Adrenal gland (tissue), 12 donors: ENCODE measurements around the gene IZUMO1R. TPM values are rescaled to one million over a fixed set of nuclear protein-coding genes. Genes with fewer than 3 reads are reported as not detected.

Experiments
- DNase-seq, 7 donors: peaks; one replicate each; pipeline ENCODE4 v3.0.0-alpha.2; 2019 to 2020
- H3K27ac ChIP-seq, 5 donors: fragments of 200-600 bp; sonication (generic) in 4 of 5; 1 replicate in 3 of 5; 2 replicates in 2 of 5; pipeline versions ENCODE4 v1.5.1 to v1.8.0; 2016 to 2020; ENCODE audit warnings: mild to moderate bottlenecking in 1 of 5
- H3K27me3 ChIP-seq: fragments of 200-600 bp; 2 replicates; pipeline ENCODE4 v1.8.0; 2021
- H3K36me3 ChIP-seq, 2 donors: fragments of 200-600 bp; replicated peaks in 1 of 2; 1 replicate in 1 of 2; 2 replicates in 1 of 2; pipeline versions ENCODE4 v1.5.1 to v1.8.0; 2018 to 2022
- H3K4me1 ChIP-seq, 2 donors: fragments of 200-600 bp; replicated peaks in 1 of 2; 1 replicate in 1 of 2; 2 replicates in 1 of 2; pipeline versions ENCODE4 v1.5.1 to v1.8.0; 2018 to 2021
- H3K4me3 ChIP-seq, 4 donors: fragments of 200-600 bp; sonication (generic) in 3 of 4; one replicate each; pipeline ENCODE4 v1.5.1; 2016 to 2018
- H3K9me3 ChIP-seq, 3 donors: fragments of 200-600 bp; sonication (generic) in 1 of 3; replicated peaks in 1 of 3; 1 replicate in 2 of 3; 2 replicates in 1 of 3; pipeline versions ENCODE4 v1.5.1 to v1.8.0; 2016 to 2021
- POLR2A ChIP-seq, 2 donors: fragments of 450-650 bp; IDR thresholded peaks; one replicate each; pipeline ENCODE4 v1.6.1; 2017; ENCODE audit warnings: antibody characterized with exemption in 2 of 2, mild to moderate bottlenecking in 2 of 2, moderate library complexity in 1 of 2
- WGBS, 4 donors: extraction: QIAGEN DNeasy Blood & Tissue Kit in 2 of 4; methylation state at CpG; one replicate each; pipeline versions ENCODE4 v1.1.5 to v1.1.7; 2013 to 2017; 5-methylcytosine and 5-hydroxymethylcytosine counted together
- intact Hi-C, 2 donors: fragments of 100-400 bp; cut with DNase I; formaldehyde crosslinking; loops; one replicate each; pipeline versions ENCODE4 v1.14.1 to v1.15.0; 2022 to 2023
- polyA plus RNA-seq, 3 donors: library from polyadenylated mRNA; stranded (reverse); fragments of 200-250 nt in 2 of 3; fragments of 350-450 nt in 1 of 3; fragmentation: Illumina TruSeq in 1 of 3; extraction: RNeasy Lipid Tissue Mini Kit (QIAGEN cat#74804) in 1 of 3; gene quantifications; one replicate each; pipeline ENCODE4 v1.2.3, GENCODE V29; 2013 to 2014
- total RNA-seq, 9 donors: library from RNA; depleted of rRNA in 4 of 9; stranded (reverse); fragments of >200 nt in 4 of 9; fragments of 120-200 nt in 1 of 9; fragmentation: NEBNext Ultra II Directional in 1 of 9; extraction: Animal tissue kit (Norgen Biotek cat#: 25700) in 1 of 9; gene quantifications; one replicate each; pipeline versions ENCODE4 v1.1.0 to v1.2.4, GENCODE V29; 2013 to 2023
- TF ChIP-seq, protein P1 (sequence below), 6 experiments: fragments of 450-650 bp in 4 of 6; fragments of 200-600 bp in 2 of 6; sonication (generic) in 1 of 6; IDR thresholded peaks; 1 replicate in 5 of 6; 2 replicates in 1 of 6; pipeline versions ENCODE4 v1.5.1 to v1.8.0; 2016 to 2021; ENCODE audit warnings: antibody characterized with exemption in 6 of 6, mild to moderate bottlenecking in 2 of 6, moderate library complexity in 1 of 6
- donor health status: healthy with polysubstance abuse.
- donor health status: Bipolar disorder and iron deficiency.
- donor health status: DM: yes; HTN: yes; CAD: no.
- donor health status: DM: no; HTN: no; CAD: no.
- donor health status: DM: no; HTN: no; CAD: no.
- donor health status: DM: yes; HTN: yes; CAD: no.

The IZUMO1R gene
- total and polyA plus RNA-seq, 12 donors, result 0.50 TPM; not detected in 11

GRCh38 chr11:94295534-94295933, 8.8 kb upstream of the IZUMO1R start:
- WGBS, 4 donors, result 28 to 35% (median 29%) methylated on average over 1 of the region's 1 CpG
- Histone ChIP-seq H3K36me3 (no peaks in the 10 kb centered on the region), H3K27me3 (no peaks in the 10 kb centered on the region), H3K4me1 (no peaks in the 10 kb centered on the region), H3K9me3 (no peaks in the 10 kb centered on the region), H3K27ac (no peak overlapping the region), H3K4me3 (no peak overlapping the region)
- TF ChIP-seq, protein P1, sequence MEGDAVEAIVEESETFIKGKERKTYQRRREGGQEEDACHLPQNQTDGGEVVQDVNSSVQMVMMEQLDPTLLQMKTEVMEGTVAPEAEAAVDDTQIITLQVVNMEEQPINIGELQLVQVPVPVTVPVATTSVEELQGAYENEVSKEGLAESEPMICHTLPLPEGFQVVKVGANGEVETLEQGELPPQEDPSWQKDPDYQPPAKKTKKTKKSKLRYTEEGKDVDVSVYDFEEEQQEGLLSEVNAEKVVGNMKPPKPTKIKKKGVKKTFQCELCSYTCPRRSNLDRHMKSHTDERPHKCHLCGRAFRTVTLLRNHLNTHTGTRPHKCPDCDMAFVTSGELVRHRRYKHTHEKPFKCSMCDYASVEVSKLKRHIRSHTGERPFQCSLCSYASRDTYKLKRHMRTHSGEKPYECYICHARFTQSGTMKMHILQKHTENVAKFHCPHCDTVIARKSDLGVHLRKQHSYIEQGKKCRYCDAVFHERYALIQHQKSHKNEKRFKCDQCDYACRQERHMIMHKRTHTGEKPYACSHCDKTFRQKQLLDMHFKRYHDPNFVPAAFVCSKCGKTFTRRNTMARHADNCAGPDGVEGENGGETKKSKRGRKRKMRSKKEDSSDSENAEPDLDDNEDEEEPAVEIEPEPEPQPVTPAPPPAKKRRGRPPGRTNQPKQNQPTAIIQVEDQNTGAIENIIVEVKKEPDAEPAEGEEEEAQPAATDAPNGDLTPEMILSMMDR (IDR thresholded peaks at IDR 0.05), result no peak
- no peak for TF ChIP-seq POLR2A (IDR thresholded peaks at IDR 0.05)
- intact Hi-C loops, result no loop called here
- DNase-seq, result no peak

- H3K27me3 ChIP-seq, result no peaks in the 10 kb centered on the region
- TF ChIP-seq POLR2A (IDR thresholded peaks at IDR 0.05), result no peak
- TF ChIP-seq, protein P1 (IDR thresholded peaks at IDR 0.05), result no peak
- no peaks in the 10 kb centered on the region for H3K36me3 ChIP-seq
- intact Hi-C loops, result no loop called here
- no peak overlapping the region for H3K27ac ChIP-seq
- no peaks in the 10 kb centered on the region for H3K4me1 ChIP-seq
- DNase-seq, result no peak
- H3K4me3 ChIP-seq, result no peak overlapping the region
- 72 to 81% (median 78%) methylated on average over 5 of the region's 5 CpGs for WGBS, 4 donors
- H3K9me3 ChIP-seq, result no peaks in the 10 kb centered on the region
Measured at GRCh38 chr11:94297985-94298576, 6.3 kb upstream of the IZUMO1R start.

- no peak overlapping the region for H3K4me3 ChIP-seq
- H3K9me3 ChIP-seq, result no peaks in the 10 kb centered on the region
- no peaks in the 10 kb centered on the region for H3K36me3 ChIP-seq
- H3K27me3 ChIP-seq, result no peaks in the 10 kb centered on the region
- no peak for DNase-seq
- intact Hi-C loops, result no loop called here
- no peak for TF ChIP-seq POLR2A (IDR thresholded peaks at IDR 0.05)
- TF ChIP-seq, protein P1 (IDR thresholded peaks at IDR 0.05), result no peak
- H3K4me1 ChIP-seq, result no peaks in the 10 kb centered on the region
- no peak overlapping the region for H3K27ac ChIP-seq
- 45 to 74% (median 56%) methylated on average over 5 of the region's 5 CpGs for WGBS, 4 donors
Measured at GRCh38 chr11:94302776-94303175, 1.6 kb upstream of the IZUMO1R start.

DNA sequence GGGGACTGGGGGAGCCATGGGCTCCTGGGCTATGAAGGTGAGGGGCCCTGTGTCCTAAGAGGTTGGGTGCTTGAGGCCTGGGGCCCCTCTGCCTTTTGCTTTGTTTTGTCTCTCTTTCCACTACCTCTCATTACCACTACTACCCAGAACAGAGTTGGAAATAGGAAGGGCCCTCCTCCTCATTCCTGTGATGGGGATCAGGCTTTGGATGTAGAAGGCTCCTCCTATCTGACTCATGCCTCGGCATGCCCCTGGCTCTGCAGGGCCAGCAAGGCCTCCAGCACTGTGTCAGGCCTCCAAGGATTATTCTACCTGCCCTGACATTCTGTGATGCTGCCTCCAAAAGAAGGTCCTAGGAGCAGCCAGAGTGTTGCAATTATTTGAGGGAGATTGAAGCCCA, 766 bp downstream of the IZUMO1R start:
- Histone ChIP-seq H3K4me1 (peaks cover 0 to under 1% of the 10 kb centered on the region in 2 donors), H3K36me3 (no peaks in the 10 kb centered on the region), H3K4me3 (no peak overlapping the region), H3K27ac (peak overlapping the region in 2 of 5 donors; percentile 19 to 32), H3K9me3 (no peaks in the 10 kb centered on the region), H3K27me3 (no peaks in the 10 kb centered on the region)
- TF ChIP-seq POLR2A (IDR thresholded peaks at IDR 0.05), result no peak
- TF ChIP-seq, protein P1 (IDR thresholded peaks at IDR 0.05), result no peak
- 36 to 73% (median 48%) methylated on average over 1 of the region's 1 CpG for WGBS, 4 donors
- intact Hi-C loops, result no loop called here
- DNase-seq, result no peak
